GM18520 (cell line): ENCODE data around the gene DGKI.

Experiments
- ATAC-seq: cut with Tn5 transposase; IDR thresholded peaks from one replicate; pipeline ENCODE4 v1.9.1; 2021; ENCODE audit not compliant: unreplicated experiment

The DGKI gene

DNA sequence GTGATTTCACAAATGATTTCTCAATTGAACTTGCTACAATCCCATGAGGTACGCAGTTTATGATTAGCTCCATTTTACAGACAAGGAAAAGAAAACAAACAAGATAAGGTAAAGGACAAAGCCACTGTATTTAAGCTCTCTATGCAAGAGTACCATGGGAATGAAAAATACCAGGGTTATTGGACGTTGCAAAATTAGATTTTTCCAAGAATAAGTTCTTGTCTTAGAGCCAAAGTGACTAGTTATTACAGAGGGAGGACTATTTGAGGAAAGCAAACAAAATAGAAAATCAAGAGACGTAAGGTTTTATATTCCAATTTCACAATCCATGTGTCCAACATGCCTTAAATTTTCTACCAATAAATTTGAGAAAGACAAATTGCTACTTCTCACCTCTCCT lies 405.3 kb downstream of the DGKI start:
- ATAC-seq = no peak

GRCh38 chr7:137439829-137440825 lies 406.6 kb downstream of the DGKI start:
- no peak for ATAC-seq

- ATAC-seq = no peak
Measured at GRCh38 chr7:137434946-137435345, 411.8 kb downstream of the DGKI start.

GRCh38 chr7:137434530-137434929 lies 412.2 kb downstream of the DGKI start:
- ATAC-seq = no peak

- no peak for ATAC-seq
Measured at GRCh38 chr7:137423321-137423720, 423.5 kb downstream of the DGKI start.

GRCh38 chr7:137421366-137421765 lies 425.4 kb downstream of the DGKI start:
- no peak for ATAC-seq

GRCh38 chr7:137418841-137419240 lies 427.9 kb downstream of the DGKI start:
- ATAC-seq = no peak

GRCh38 chr7:137417464-137417863 lies 429.3 kb downstream of the DGKI start:
- no peak for ATAC-seq

- ATAC-seq = no peak
Measured at GRCh38 chr7:137413901-137414300, 432.9 kb downstream of the DGKI start.

- ATAC-seq = no peak
Measured at GRCh38 chr7:137411446-137411845, 435.3 kb downstream of the DGKI start.

DNA sequence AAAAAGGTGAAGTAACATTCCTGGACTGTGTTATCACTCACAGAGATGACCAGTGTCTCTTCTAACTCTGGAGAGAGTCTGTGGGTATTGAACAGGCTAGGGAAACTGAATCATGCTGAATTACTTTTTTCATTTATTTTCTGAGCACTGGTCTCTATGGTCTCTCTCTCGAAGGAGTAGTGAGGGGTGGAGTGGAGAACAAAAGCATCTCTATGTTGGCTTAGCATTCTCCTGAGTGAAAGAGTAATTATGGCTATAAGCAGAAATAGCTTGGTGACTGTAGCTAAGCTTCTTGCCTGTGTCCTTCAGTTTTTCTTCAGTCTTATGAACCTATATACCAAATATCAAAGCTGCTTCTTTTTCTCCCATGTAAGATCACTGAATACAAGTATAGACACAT lies 438.6 kb downstream of the DGKI start:
- no peak for ATAC-seq

- ATAC-seq = no peak
Measured at GRCh38 chr7:137407078-137407477, 439.7 kb downstream of the DGKI start.

DNA sequence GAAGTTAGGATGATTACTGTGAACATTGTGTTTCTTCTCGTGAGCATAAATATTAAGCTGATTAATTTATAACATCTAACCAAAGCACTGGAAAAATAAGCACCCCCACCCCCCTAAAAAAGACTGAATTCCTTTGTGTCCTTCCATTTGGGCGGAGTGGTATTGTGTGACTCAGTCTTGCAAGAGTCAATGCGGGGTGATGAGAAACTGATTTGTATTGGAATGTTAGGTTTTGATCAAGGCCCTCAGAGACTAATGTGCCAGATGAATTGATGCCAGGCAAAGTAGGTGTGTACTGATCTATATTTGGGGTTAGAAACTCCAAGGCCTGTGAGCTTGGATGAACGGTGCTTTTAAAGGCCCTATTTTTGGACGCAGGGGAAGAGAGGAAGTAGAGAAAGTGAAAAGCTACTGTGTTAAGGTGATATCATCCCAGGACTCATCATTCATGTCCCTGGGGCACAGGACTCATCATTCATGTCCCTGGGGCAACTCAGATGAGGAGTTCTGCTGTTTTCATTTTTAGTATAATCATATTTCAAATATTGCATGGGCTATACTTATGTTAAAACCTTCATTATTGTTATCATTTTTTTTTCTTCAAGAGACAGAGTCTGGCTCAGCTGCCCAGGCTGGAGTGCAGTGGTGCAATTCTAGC lies 442.0 kb downstream of the DGKI start:
- no peak for ATAC-seq

DNA sequence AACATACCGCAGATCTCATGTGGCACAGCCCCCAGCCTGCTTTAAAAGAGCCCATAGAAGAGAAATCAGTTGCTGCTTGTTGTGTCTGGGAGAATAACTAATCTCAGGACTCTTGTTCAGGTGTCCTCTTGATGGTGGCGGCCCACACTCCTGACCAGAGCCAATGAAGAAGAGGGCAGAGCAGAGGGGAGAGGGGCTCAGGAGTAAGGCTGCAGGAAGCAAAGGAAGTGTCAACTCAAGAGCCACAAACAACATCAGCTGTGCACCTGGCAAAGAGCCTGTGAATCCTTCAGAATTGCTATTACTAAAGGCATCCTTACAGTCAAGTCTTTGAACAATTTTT lies 443.4 kb downstream of the DGKI start:
- no peak for ATAC-seq

DNA sequence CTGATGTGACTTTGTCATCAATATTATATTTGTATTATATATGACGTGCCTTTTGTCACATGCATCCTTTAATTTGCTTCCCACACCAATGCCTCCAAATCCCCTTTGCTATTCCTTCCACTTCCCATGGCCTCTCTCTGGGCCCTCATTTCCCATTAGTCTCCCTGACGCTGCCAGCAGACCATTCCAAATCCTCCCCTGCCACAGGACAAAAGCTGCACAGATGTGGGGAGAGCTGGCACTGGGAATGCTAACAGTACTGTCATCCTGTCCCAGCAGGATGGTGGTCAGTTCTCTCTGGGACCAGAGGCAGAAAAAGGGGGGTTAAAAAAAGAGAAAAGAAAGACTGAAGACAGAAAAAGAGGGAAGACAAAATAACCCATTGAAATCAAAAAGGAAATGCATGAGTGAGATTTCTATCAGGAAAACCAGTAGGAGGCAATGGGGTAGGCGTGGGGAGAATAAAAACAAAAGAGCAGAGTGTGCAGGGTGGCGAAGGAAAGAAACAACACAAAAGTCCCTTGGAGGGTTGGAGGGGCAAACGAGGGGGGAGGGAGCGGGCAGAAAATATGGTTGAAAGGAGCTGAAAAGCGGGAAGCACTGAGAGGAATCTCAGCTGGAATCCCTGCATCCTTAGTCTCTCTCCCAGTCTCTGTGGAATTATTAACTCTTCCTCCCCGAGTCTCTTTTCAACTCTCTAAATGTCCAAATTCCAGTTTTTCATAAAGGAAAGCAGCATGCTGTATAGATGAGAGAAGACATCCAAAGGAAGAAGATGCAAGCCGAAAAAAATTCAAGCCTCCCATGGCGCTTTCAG lies 444.0 kb downstream of the DGKI start:
- no peak for ATAC-seq

GRCh38 chr7:137399827-137400823 lies 446.6 kb downstream of the DGKI start:
- ATAC-seq = no peak

DNA sequence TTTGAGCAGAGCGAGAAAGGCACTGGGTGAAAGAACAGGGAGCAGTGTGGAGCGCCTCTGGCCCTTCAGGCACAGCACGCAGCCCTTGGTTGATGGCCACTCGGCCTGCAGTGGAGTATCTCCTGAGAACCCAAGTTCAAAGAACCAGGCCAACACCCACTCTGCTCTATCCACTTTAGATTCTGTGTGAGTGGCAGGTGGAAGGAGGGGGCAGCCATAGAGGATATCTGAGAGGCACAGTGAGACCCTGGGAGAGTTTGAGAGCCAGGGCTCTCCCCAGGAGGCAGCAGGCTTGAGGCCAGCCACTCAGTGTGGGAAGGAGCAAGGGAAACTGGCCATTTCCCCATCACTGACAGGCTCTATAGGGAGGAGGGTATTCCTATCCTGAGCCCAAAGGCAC lies 450.7 kb downstream of the DGKI start:
- ATAC-seq = no peak

DNA sequence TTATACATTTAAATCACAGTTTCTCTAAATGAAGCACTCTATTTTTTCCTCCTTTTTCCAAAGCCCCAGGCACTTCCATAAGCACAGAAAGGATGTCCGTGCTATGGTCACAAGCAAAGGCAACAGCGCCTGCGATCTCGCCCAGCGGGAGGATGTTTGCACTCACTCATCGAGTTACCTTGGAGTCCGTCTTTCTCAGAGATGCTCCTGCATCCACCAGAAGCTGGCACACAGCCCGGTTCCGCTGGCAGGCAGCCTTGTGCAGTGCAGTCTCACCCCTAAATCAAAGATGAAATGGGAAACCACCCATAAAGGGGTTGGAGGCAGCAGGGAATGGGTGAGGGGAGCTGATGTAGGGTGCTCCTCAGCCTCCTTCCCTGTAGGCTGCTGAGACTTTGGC lies 451.4 kb downstream of the DGKI start:
- no peak for ATAC-seq

GRCh38 chr7:137393570-137393969 lies 453.2 kb downstream of the DGKI start:
- ATAC-seq = no peak

DNA sequence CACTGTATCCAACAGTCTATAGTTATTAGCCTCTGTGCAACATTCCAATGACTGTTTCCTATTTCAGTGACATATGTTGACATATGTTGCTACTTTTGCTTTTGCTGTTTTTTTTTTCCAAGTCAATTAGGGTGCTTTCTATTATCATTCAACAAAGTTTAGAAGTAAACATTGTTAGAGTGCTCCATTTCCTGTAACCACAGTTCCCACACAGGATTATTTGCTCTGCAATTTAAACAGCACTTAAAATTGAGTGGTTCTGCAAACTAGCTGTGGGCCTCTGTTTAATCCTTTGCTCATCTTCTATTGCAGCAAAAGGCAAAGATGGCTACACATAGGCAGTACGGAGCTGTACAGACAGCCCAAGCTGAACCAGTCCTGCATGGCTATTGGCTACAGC lies 456.7 kb downstream of the DGKI start:
- no peak for ATAC-seq
